HCT116 (cell line): ENCODE data around the gene ALDH1L2. TPM values are rescaled to one million over a fixed set of nuclear protein-coding genes. Genes with fewer than 3 reads are reported as not detected.

ENCODE experiments used
- ATAC-seq: fragments of 200-7000 bp; cut with Tn5 transposase; 2 replicates; pipeline ENCODE4 v1.9.1; 2020; ENCODE audit warnings: mild to moderate bottlenecking, moderate library complexity
- BruUV-seq: library from RNA; stranded (reverse); fragments of 400-500 nt; replicated peaks from 2 replicates; lab custom pipeline; 2021; lab: Mats Ljungman, UMichigan
- CTCF ChIA-PET: fragments of 300-600 bp; sonication (Branson Sonifier 250); formaldehyde crosslinking; loops from one replicate; lab custom pipeline; 2021; ENCODE audit warnings: antibody characterized with exemption; lab: Charles Lee
- POLR2A ChIA-PET: fragments of 300-600, 350-600 bp; sonication (Branson Sonifier 250); formaldehyde crosslinking; loops from one replicate; lab custom pipeline; 2021; ENCODE audit warnings: antibody characterized with exemption; lab: Charles Lee
- RAD21 ChIA-PET, 2 experiments: fragments of 300-600 bp; sonication (Branson Sonifier 250); formaldehyde crosslinking; loops; one replicate each; lab custom pipeline; 2023; ENCODE audit warnings: low total read pairs in 2 of 2; ENCODE audit not compliant: uncharacterized antibody in 2 of 2, unreplicated experiment in 2 of 2, low non-redundant PET in 1 of 2; lab: Charles Lee
- DNase-seq: peaks from one replicate; pipeline ENCODE4 v3.0.0-alpha.2; 2010; ENCODE audit warnings: low read depth, low spot score
- H2AFZ ChIP-seq: fragments of 200-600 bp; shearing (Covaris generic), sonication (generic); 2 replicates; pipeline ENCODE4 v1.6.1; 2017; ENCODE audit warnings: low read depth, mixed run types, mixed read lengths, antibody characterized with exemption, low read length; ENCODE audit not compliant: poor library complexity, severe bottlenecking
- H3K27ac ChIP-seq: 2 replicates; pipeline ENCODE4 v1.5.1; 2012; ENCODE audit warnings: low read depth, low read length
- H3K27me3 ChIP-seq: fragments of 200-600 bp; sonication (generic); 2 replicates; pipeline ENCODE4 v1.6.1; 2016; ENCODE audit warnings: mixed run types, low read length, mixed read lengths; ENCODE audit not compliant: insufficient read depth
- H3K36me3 ChIP-seq, 2 experiments: fragments of 200-500 bp in 1 of 2; fragments of 200-600 bp in 1 of 2; sonication (Bioruptor generic) in 1 of 2; sonication (generic) in 1 of 2; 2 replicates each; pipeline versions ENCODE4 v1.5.1 to v1.6.1; 2014 to 2016; ENCODE audit warnings: low read length in 2 of 2, inconsistent platforms in 1 of 2, mixed read lengths in 1 of 2, mixed run types in 1 of 2; ENCODE audit not compliant: insufficient read depth in 2 of 2, control insufficient read depth in 1 of 2
- H3K4me1 ChIP-seq, 2 experiments: fragments of 200-600 bp in 1 of 2; sonication (generic) in 1 of 2; 2 replicates each; pipeline versions ENCODE4 v1.5.1 to v1.6.1; 2012 to 2017; ENCODE audit warnings: low read length in 2 of 2, inconsistent platforms in 1 of 2, mild to moderate bottlenecking in 1 of 2, mixed read lengths in 1 of 2, mixed run types in 1 of 2, moderate library complexity in 1 of 2; ENCODE audit not compliant: insufficient read depth in 2 of 2, control insufficient read depth in 1 of 2
- H3K4me2 ChIP-seq: fragments of 200-600 bp; sonication (generic); 2 replicates; pipeline ENCODE4 v1.6.1; 2017; ENCODE audit warnings: mixed run types, low read length, mixed read lengths
- H3K4me3 ChIP-seq, 2 experiments: fragments of 200-600 bp in 1 of 2; sonication (generic) in 1 of 2; replicated peaks in 1 of 2; 2 replicates each; pipeline ENCODE4 v1.5.1; 2011 to 2016; ENCODE audit warnings: low read length in 2 of 2, control low read depth in 1 of 2, low read depth in 1 of 2, mild to moderate bottlenecking in 1 of 2, mixed read lengths in 1 of 2, mixed run types in 1 of 2
- H3K79me2 ChIP-seq: fragments of 200-600 bp; sonication (generic); 2 replicates; pipeline ENCODE4 v1.6.1; 2017; ENCODE audit warnings: mild to moderate bottlenecking, mixed run types, low read length, moderate library complexity, mixed read lengths; ENCODE audit not compliant: insufficient read depth
- H3K9ac ChIP-seq: fragments of 200-600 bp; sonication (generic); 2 replicates; pipeline ENCODE4 v1.6.1; 2016; ENCODE audit warnings: low read length, mixed read lengths
- H3K9me2 ChIP-seq: fragments of 200-600 bp; sonication (generic), shearing (Covaris generic); 2 replicates; pipeline ENCODE4 v1.6.1; 2017; ENCODE audit warnings: mixed run types, mild to moderate bottlenecking, moderate library complexity; ENCODE audit not compliant: insufficient read depth
- H3K9me3 ChIP-seq, 2 experiments: fragments of 200-500 bp in 1 of 2; fragments of 200-600 bp in 1 of 2; sonication (Bioruptor generic) in 1 of 2; sonication (generic) in 1 of 2; 2 replicates each; pipeline ENCODE4 v1.6.1; 2014 to 2017; ENCODE audit warnings: low read length in 2 of 2, mixed read lengths in 2 of 2, inconsistent platforms in 1 of 2, low read depth in 1 of 2, mild to moderate bottlenecking in 1 of 2, mixed run types in 1 of 2, moderate library complexity in 1 of 2; ENCODE audit not compliant: control insufficient read depth in 1 of 2, insufficient read depth in 1 of 2
- H4K20me1 ChIP-seq: fragments of 200-600 bp; sonication (generic), shearing (Covaris generic); 2 replicates; pipeline ENCODE4 v1.6.1; 2017; ENCODE audit warnings: mixed run types, mild to moderate bottlenecking, moderate library complexity; ENCODE audit not compliant: insufficient read depth
- CEBPB ChIP-seq: IDR thresholded peaks from 2 replicates; pipeline ENCODE4 v1.6.1; 2012; ENCODE audit warnings: low read depth
- ELF1 ChIP-seq: IDR thresholded peaks from 2 replicates; pipeline ENCODE4 v1.6.1; 2012; ENCODE audit warnings: low read depth, borderline replicate concordance
- FOSL1 ChIP-seq: IDR thresholded peaks from 2 replicates; pipeline ENCODE4 v1.6.1; 2012; ENCODE audit warnings: low read depth
- JUND ChIP-seq: IDR thresholded peaks from 2 replicates; pipeline ENCODE4 v1.6.1; 2012
- POLR2A ChIP-seq: IDR thresholded peaks from 2 replicates; pipeline ENCODE4 v1.7.0; 2011; ENCODE audit warnings: borderline replicate concordance; ENCODE audit not compliant: insufficient read depth, insufficient read length; ENCODE audit errors: extremely low read depth
- POLR2AphosphoS5 ChIP-seq: IDR thresholded peaks from 2 replicates; pipeline ENCODE4 v1.6.1; 2011; ENCODE audit warnings: mild to moderate bottlenecking, low read depth, low read length, moderate library complexity
- SIN3A ChIP-seq: IDR thresholded peaks from 2 replicates; pipeline ENCODE4 v1.6.1; 2012; ENCODE audit warnings: low read depth
- SRF ChIP-seq: IDR thresholded peaks from 2 replicates; pipeline ENCODE4 v1.6.1; 2012; ENCODE audit warnings: low read depth
- ZNF274 ChIP-seq: fragments of 200-500 bp; sonication (Bioruptor generic); IDR thresholded peaks from 2 replicates; pipeline ENCODE4 v1.6.1; 2014; ENCODE audit warnings: mild to moderate bottlenecking, low read depth, low read length, inconsistent platforms
- intact Hi-C: fragments of 100-400 bp; cut with micrococcal nuclease; formaldehyde crosslinking; loops from 2 replicates; pipeline ENCODE4 v1.10.0; 2022
- total RNA-seq: library from RNA; stranded (reverse); gene quantifications from one replicate; pipeline ENCODE4 v1.2.1, GENCODE V29; 2021; ENCODE audit not compliant: unreplicated experiment
- TF ChIP-seq, protein P1 (sequence below), 3 experiments: fragments of 200-600 bp in 1 of 3; sonication (generic) in 1 of 3; IDR thresholded peaks in 2 of 3; conservative IDR thresholded peaks in 1 of 3; 2 replicates each; pipeline ENCODE4 v1.5.1; 2012 to 2017; ENCODE audit warnings: low read depth in 2 of 3, low read length in 2 of 3, antibody characterized with exemption in 1 of 3, borderline replicate concordance in 1 of 3, control low read depth in 1 of 3, mild to moderate bottlenecking in 1 of 3, mixed read lengths in 1 of 3, mixed run types in 1 of 3, moderate library complexity in 1 of 3; ENCODE audit not compliant: insufficient read depth in 1 of 3
- TF ChIP-seq, protein P2 (sequence below): IDR thresholded peaks from 2 replicates; pipeline ENCODE4 v1.6.1; 2012
- TF ChIP-seq, protein P3 (sequence below): IDR thresholded peaks from 2 replicates; pipeline ENCODE4 v1.6.1; 2012

Gene ALDH1L2
- total RNA-seq, 1 experiment from 2014 or later = 1.5 TPM

DNA sequence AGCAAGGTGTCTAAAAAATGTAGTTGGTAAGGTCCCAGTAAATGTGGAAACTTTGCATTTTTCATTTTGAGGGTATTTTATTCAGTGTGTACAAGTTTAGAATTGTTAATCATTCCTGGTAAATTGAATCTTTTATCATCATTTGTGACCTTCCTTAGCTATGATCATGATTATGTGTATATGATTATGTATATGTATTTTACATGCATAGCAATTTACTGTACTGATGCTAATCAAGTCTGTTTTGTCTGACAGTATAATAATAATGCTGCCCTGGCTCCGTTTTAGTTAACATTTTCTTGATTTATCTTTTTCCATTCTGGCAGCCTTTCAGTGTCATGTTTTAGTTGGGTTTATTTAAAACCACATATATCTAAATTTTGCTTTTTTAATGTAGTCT is 32.7 kb upstream of the ALDH1L2 start:
- BruUV-seq = no TSS peak
- ChIA-PET CTCF (no interaction called here), POLR2A (no interaction called here)
- H3K36me3 ChIP-seq = peaks cover 36% of the 10 kb centered on the region in 2 experiments
- H3K9me2 ChIP-seq = no peaks in the 10 kb centered on the region
- no peaks in the 10 kb centered on the region for H3K4me1 ChIP-seq
- no peak overlapping the region for H3K4me3 ChIP-seq
- no peak overlapping the region for H3K9ac ChIP-seq
- no peak for TF ChIP-seq ZNF274
- no peak for TF ChIP-seq JUND
- TF ChIP-seq SIN3A = no peak
- TF ChIP-seq POLR2AphosphoS5 = no peak
- no peak for TF ChIP-seq ELF1
- TF ChIP-seq POLR2A = no peak
- no peak for TF ChIP-seq CEBPB
- TF ChIP-seq SRF = no peak
- TF ChIP-seq, protein P1, sequence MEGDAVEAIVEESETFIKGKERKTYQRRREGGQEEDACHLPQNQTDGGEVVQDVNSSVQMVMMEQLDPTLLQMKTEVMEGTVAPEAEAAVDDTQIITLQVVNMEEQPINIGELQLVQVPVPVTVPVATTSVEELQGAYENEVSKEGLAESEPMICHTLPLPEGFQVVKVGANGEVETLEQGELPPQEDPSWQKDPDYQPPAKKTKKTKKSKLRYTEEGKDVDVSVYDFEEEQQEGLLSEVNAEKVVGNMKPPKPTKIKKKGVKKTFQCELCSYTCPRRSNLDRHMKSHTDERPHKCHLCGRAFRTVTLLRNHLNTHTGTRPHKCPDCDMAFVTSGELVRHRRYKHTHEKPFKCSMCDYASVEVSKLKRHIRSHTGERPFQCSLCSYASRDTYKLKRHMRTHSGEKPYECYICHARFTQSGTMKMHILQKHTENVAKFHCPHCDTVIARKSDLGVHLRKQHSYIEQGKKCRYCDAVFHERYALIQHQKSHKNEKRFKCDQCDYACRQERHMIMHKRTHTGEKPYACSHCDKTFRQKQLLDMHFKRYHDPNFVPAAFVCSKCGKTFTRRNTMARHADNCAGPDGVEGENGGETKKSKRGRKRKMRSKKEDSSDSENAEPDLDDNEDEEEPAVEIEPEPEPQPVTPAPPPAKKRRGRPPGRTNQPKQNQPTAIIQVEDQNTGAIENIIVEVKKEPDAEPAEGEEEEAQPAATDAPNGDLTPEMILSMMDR (IDR thresholded peaks at IDR 0.05 in 2 of 3, conservative IDR thresholded peaks at IDR 0.05 in 1 of 3; ENCODE audit: borderline replicate concordance in 1 of 3, insufficient read depth in 1 of 3, low read depth in 2 of 3, low read length in 2 of 3) = no peak
- TF ChIP-seq, all 23 proteins: peak for 0
- ATAC-seq (no peak), DNase-seq (no peak)
- H2AFZ ChIP-seq = no peak overlapping the region
- intact Hi-C loops = no loop called here
- peaks cover 18% of the 10 kb centered on the region for H3K79me2 ChIP-seq
- no peak overlapping the region for H3K27ac ChIP-seq
- no peaks in the 10 kb centered on the region for H3K9me3 ChIP-seq
- H3K4me2 ChIP-seq = no peak overlapping the region
- H3K27me3 ChIP-seq = no peaks in the 10 kb centered on the region
- no peaks in the 10 kb centered on the region for H4K20me1 ChIP-seq
- RAD21 ChIA-PET = no interaction called here

DNA sequence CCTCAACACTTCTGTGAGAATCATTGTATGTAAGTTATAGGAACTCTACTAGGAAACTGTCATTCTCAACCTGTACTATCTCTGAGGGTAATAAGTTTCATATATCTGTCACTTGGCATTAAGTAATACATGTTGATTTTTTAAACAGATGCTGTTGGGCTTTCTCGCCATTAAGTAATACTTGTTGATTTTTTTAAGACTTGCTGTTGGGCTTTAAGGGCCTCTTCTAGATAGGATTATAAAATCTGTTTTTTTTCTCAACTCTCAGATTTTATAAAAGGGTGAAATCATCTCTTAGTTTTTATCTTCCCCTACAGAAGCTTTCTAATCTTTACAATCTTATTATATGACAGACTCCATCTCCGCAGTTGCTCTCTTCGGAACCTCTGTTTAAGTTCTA is 28.8 kb upstream of the ALDH1L2 start:
- RAD21 ChIA-PET = no interaction called here
- Histone ChIP-seq H3K36me3 (peaks cover 19 to 21% of the 10 kb centered on the region in 2 experiments), H3K4me2 (no peak overlapping the region), H2AFZ (no peak overlapping the region), H3K27me3 (no peaks in the 10 kb centered on the region), H3K4me1 (peaks cover 0 to 15% of the 10 kb centered on the region in 2 experiments; a peak in 3 of 4 replicates), H3K9me3 (no peaks in the 10 kb centered on the region), H4K20me1 (no peaks in the 10 kb centered on the region), H3K79me2 (peaks cover 56% of the 10 kb centered on the region), H3K4me3 (no peak overlapping the region), H3K9ac (no peak overlapping the region), H3K9me2 (no peaks in the 10 kb centered on the region), H3K27ac (no peak overlapping the region)
- no peak for ATAC-seq
- POLR2A ChIA-PET = no interaction called here
- TF ChIP-seq, protein P2, sequence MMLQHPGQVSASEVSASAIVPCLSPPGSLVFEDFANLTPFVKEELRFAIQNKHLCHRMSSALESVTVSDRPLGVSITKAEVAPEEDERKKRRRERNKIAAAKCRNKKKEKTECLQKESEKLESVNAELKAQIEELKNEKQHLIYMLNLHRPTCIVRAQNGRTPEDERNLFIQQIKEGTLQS = no peak
- TF ChIP-seq, protein P3, sequence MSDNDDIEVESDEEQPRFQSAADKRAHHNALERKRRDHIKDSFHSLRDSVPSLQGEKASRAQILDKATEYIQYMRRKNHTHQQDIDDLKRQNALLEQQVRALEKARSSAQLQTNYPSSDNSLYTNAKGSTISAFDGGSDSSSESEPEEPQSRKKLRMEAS = no peak
- TF ChIP-seq POLR2A (no peak), FOSL1 (no peak)
- CTCF ChIA-PET = no interaction called here
- no peak for DNase-seq
- intact Hi-C loops = no loop called here
- BruUV-seq = no TSS peak
